GM23338 (cell line): Measurements from ENCODE around the gene NINL. TPM values are rescaled to one million over a fixed set of nuclear protein-coding genes. Genes with fewer than 3 reads are reported as not detected.

Experiments
- ATAC-seq: fragments of 200-7000 bp; cut with Tn5 transposase; 3 replicates; pipeline ENCODE4 v1.9.1; 2020
- DNase-seq: peaks from one replicate; pipeline ENCODE4 v3.0.0-alpha.2; 2015; ENCODE audit warnings: low spot score
- H2AFZ ChIP-seq: fragments of 200-600 bp; sonication (generic); 2 replicates; pipeline ENCODE4 v1.8.0; 2016; ENCODE audit warnings: antibody characterized with exemption, mild to moderate bottlenecking, moderate library complexity
- H3F3A ChIP-seq: fragments of 200-600 bp; sonication (generic); replicated peaks from 2 replicates; pipeline ENCODE4 v1.8.0; 2017; ENCODE audit warnings: antibody characterized with exemption, mixed run types, low read depth
- H3K27ac ChIP-seq: fragments of 200-600 bp; sonication (generic); 2 replicates; pipeline ENCODE4 v1.6.1; 2016; ENCODE audit warnings: low read depth
- H3K27me3 ChIP-seq: fragments of 200-600 bp; sonication (generic); 2 replicates; pipeline ENCODE4 v1.8.0; 2016; ENCODE audit warnings: mild to moderate bottlenecking, mixed run types, moderate library complexity; ENCODE audit not compliant: insufficient read depth
- H3K36me3 ChIP-seq: fragments of 200-600 bp; sonication (generic); 2 replicates; pipeline ENCODE4 v1.8.0; 2016; ENCODE audit warnings: mild to moderate bottlenecking; ENCODE audit not compliant: insufficient read depth
- H3K4me1 ChIP-seq: fragments of 200-600 bp; sonication (generic); 2 replicates; pipeline ENCODE4 v1.8.0; 2016; ENCODE audit warnings: mild to moderate bottlenecking, moderate library complexity; ENCODE audit not compliant: insufficient read depth
- H3K4me2 ChIP-seq: fragments of 200-600 bp; sonication (generic); 2 replicates; pipeline ENCODE4 v1.7.1; 2017; ENCODE audit warnings: mixed run types
- H3K4me3 ChIP-seq: fragments of 200-600 bp; sonication (generic); 2 replicates; pipeline ENCODE4 v1.6.1; 2016; ENCODE audit warnings: mixed run types
- H3K79me2 ChIP-seq: fragments of 200-600 bp; sonication (generic); replicated peaks from 2 replicates; pipeline ENCODE4 v1.8.0; 2017; ENCODE audit warnings: mild to moderate bottlenecking; ENCODE audit not compliant: insufficient read depth
- H3K9me2 ChIP-seq: fragments of 200-600 bp; sonication (generic); 2 replicates; pipeline ENCODE4 v1.8.0; 2017; ENCODE audit not compliant: insufficient read depth
- H4K20me1 ChIP-seq: fragments of 200-600 bp; sonication (generic); replicated peaks from 2 replicates; pipeline ENCODE4 v1.8.0; 2017; ENCODE audit warnings: mild to moderate bottlenecking; ENCODE audit not compliant: insufficient read depth
- H3K27ac Mint-ChIP-seq: 2 replicates; pipeline ENCODE4 v1.8.0; 2020; ENCODE audit warnings: inconsistent platforms, mild to moderate bottlenecking, moderate library complexity, mixed read lengths
- H3K27me3 Mint-ChIP-seq: 3 replicates; pipeline ENCODE4 v1.8.0; 2022; ENCODE audit warnings: low read depth, mild to moderate bottlenecking, moderate library complexity, mixed read lengths, inconsistent platforms; ENCODE audit not compliant: insufficient read depth, poor library complexity
- H3K36me3 Mint-ChIP-seq: 3 replicates; pipeline ENCODE4 v1.8.0; 2021; ENCODE audit warnings: low read depth, mild to moderate bottlenecking, inconsistent platforms, moderate library complexity, mixed read lengths
- H3K4me1 Mint-ChIP-seq: 3 replicates; pipeline ENCODE4 v1.8.0; 2020; ENCODE audit warnings: mild to moderate bottlenecking, inconsistent platforms, mixed read lengths
- H3K4me3 Mint-ChIP-seq: 3 replicates; pipeline ENCODE4 v1.8.0; 2021; ENCODE audit warnings: moderate library complexity, mild to moderate bottlenecking, inconsistent platforms, mixed read lengths
- H3K9me3 Mint-ChIP-seq: 3 replicates; pipeline ENCODE4 v1.8.0; 2020; ENCODE audit warnings: moderate library complexity, mild to moderate bottlenecking, inconsistent platforms, mixed read lengths
- CREB1 ChIP-seq: fragments of 250-450 bp; sonication (Bioruptor Pico); IDR thresholded peaks from 2 replicates; pipeline ENCODE4 v1.5.0; 2020; ENCODE audit warnings: low read depth, mild to moderate bottlenecking, moderate library complexity
- ETS1 ChIP-seq: IDR thresholded peaks from 2 replicates; pipeline ENCODE4 v1.6.1; 2016; ENCODE audit warnings: antibody characterized with exemption
- EZH2 ChIP-seq: fragments of 200-600 bp; sonication (generic); IDR thresholded peaks from one replicate; pipeline ENCODE4 v1.8.0; 2017; ENCODE audit warnings: antibody characterized with exemption, mild to moderate bottlenecking, low read depth; ENCODE audit not compliant: unreplicated experiment
- EZH2phosphoT487 ChIP-seq: fragments of 200-600 bp; sonication (generic); IDR thresholded peaks from one replicate; pipeline ENCODE4 v1.8.1; 2018; ENCODE audit warnings: antibody characterized with exemption; ENCODE audit not compliant: unreplicated experiment
- JUNB ChIP-seq: IDR thresholded peaks from one replicate; pipeline ENCODE4 v1.6.1; 2016; ENCODE audit warnings: antibody characterized with exemption; ENCODE audit not compliant: unreplicated experiment
- NANOG ChIP-seq: IDR thresholded peaks from 2 replicates; pipeline ENCODE4 v1.6.1; 2016; ENCODE audit warnings: antibody characterized with exemption, borderline replicate concordance
- POLR2AphosphoS5 ChIP-seq: IDR thresholded peaks from 2 replicates; pipeline ENCODE4 v1.6.1; 2016; ENCODE audit warnings: antibody characterized with exemption, low read depth
- REST ChIP-seq: IDR thresholded peaks from one replicate; pipeline ENCODE4 v1.6.1; 2018; ENCODE audit warnings: antibody characterized with exemption; ENCODE audit not compliant: unreplicated experiment
- STAT1 ChIP-seq: IDR thresholded peaks from one replicate; pipeline ENCODE4 v1.6.1; 2016; ENCODE audit warnings: antibody characterized with exemption; ENCODE audit not compliant: unreplicated experiment
- ZNF114 ChIP-seq: fragments of 250-450 bp; sonication (Bioruptor Pico); IDR thresholded peaks from 2 replicates; pipeline ENCODE4 v1.5.0; 2020; ENCODE audit warnings: mild to moderate bottlenecking, moderate library complexity
- ZNF331 ChIP-seq: fragments of 250-450 bp; sonication (Bioruptor Pico); IDR thresholded peaks from 2 replicates; pipeline ENCODE4 v1.5.0; 2020; ENCODE audit warnings: low read depth, mild to moderate bottlenecking, moderate library complexity
- polyA plus RNA-seq: library from polyadenylated mRNA; unstranded; fragments of >200 nt; fragmentation: Nextera tagmentation; extraction: Ambion mirVana; gene quantifications from 2 replicates; pipeline ENCODE4 v1.2.1, GENCODE V29; 2016
- total RNA-seq: library from RNA; depleted of rRNA; stranded (reverse); fragments of >200 nt; shearing (Covaris generic); gene quantifications from 2 replicates; pipeline ENCODE4 v1.2.3, GENCODE V29; 2014
- TF ChIP-seq, protein P1 (sequence below), 2 experiments: fragments of 200-600 bp in 1 of 2; sonication (generic) in 1 of 2; conservative IDR thresholded peaks; 2 replicates each; pipeline versions ENCODE4 v1.5.1 to v1.6.1; 2016 to 2017; ENCODE audit warnings: antibody characterized with exemption in 2 of 2, low read depth in 2 of 2, mild to moderate bottlenecking in 2 of 2, moderate library complexity in 1 of 2
- TF ChIP-seq, protein P2 (sequence below): fragments of 250-450 bp; sonication (Bioruptor Pico); IDR thresholded peaks from 2 replicates; pipeline ENCODE4 v1.5.0; 2020; ENCODE audit warnings: mild to moderate bottlenecking, moderate library complexity

The NINL gene
- total and polyA plus RNA-seq, 2 experiments from 2014 or later, result 18.0 to 31.2 TPM

DNA sequence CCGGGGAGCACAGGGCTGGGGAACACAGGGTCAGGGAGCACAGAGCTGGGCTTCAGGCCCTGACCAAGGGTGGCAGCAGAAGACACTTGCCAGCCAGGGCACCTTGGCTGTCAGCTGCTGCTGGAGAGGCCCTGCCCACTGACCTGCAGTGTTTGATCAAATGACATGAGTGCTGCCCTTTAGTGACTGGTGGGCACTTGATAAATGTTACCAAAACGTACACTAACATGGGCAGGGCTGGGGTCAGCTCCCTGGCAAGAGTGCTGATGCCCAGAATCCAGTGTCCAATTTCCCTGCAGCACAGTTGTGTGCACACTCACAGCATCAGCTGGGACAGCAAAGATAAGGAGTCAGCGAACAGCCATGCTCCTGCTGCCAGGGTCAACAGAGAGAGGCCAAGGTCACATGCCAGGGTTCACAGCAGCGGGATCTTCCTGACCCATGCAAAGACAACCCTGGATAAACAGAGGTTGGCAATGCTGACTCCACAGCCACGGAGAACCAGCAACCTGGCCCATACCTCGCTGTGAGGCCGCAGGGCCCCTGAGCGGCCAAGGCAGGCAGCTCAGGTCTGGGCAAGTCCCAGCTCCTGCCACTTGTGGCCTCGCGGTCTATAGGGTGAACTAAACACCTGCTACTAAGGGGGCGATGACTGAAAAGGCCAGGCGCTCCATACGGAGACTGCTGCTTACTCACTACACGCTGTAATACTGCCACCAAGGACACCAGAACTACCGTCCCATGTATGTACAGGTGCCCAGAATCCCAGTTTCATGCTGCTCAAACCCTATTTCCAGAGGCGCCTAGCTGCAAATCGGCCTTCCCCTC is 46.3 kb downstream of the NINL start:
- Mint-ChIP-seq H3K4me3 (no peak overlapping the region), H3K36me3 (peaks cover 9% of the 10 kb centered on the region; the same call in 2 of the 3 replicates), H3K27ac (peak overlapping the region; percentile 96), H3K9me3 (no peaks in the 10 kb centered on the region; the same call in 2 of the 3 replicates), H3K27me3 (peaks cover 2% of the 10 kb centered on the region), H3K4me1 (peaks cover 54% of the 10 kb centered on the region)
- no peak for TF ChIP-seq CREB1 (CRISPR knock-in tag)
- TF ChIP-seq, protein P1, sequence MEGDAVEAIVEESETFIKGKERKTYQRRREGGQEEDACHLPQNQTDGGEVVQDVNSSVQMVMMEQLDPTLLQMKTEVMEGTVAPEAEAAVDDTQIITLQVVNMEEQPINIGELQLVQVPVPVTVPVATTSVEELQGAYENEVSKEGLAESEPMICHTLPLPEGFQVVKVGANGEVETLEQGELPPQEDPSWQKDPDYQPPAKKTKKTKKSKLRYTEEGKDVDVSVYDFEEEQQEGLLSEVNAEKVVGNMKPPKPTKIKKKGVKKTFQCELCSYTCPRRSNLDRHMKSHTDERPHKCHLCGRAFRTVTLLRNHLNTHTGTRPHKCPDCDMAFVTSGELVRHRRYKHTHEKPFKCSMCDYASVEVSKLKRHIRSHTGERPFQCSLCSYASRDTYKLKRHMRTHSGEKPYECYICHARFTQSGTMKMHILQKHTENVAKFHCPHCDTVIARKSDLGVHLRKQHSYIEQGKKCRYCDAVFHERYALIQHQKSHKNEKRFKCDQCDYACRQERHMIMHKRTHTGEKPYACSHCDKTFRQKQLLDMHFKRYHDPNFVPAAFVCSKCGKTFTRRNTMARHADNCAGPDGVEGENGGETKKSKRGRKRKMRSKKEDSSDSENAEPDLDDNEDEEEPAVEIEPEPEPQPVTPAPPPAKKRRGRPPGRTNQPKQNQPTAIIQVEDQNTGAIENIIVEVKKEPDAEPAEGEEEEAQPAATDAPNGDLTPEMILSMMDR (conservative IDR thresholded peaks at IDR 0.05; ENCODE audit: low read depth in 2 of 2), result no peak
- TF ChIP-seq STAT1, result no peak
- TF ChIP-seq ZNF114, result no peak
- no peak for TF ChIP-seq EZH2phosphoT487
- no peak for TF ChIP-seq REST
- no peak for TF ChIP-seq EZH2
- TF ChIP-seq POLR2AphosphoS5, result no peak
- no peak for TF ChIP-seq ZNF331 (CRISPR knock-in tag)
- no peak for TF ChIP-seq JUNB
- TF ChIP-seq NANOG, result no peak
- no peak for TF ChIP-seq ETS1
- TF ChIP-seq, protein P2, sequence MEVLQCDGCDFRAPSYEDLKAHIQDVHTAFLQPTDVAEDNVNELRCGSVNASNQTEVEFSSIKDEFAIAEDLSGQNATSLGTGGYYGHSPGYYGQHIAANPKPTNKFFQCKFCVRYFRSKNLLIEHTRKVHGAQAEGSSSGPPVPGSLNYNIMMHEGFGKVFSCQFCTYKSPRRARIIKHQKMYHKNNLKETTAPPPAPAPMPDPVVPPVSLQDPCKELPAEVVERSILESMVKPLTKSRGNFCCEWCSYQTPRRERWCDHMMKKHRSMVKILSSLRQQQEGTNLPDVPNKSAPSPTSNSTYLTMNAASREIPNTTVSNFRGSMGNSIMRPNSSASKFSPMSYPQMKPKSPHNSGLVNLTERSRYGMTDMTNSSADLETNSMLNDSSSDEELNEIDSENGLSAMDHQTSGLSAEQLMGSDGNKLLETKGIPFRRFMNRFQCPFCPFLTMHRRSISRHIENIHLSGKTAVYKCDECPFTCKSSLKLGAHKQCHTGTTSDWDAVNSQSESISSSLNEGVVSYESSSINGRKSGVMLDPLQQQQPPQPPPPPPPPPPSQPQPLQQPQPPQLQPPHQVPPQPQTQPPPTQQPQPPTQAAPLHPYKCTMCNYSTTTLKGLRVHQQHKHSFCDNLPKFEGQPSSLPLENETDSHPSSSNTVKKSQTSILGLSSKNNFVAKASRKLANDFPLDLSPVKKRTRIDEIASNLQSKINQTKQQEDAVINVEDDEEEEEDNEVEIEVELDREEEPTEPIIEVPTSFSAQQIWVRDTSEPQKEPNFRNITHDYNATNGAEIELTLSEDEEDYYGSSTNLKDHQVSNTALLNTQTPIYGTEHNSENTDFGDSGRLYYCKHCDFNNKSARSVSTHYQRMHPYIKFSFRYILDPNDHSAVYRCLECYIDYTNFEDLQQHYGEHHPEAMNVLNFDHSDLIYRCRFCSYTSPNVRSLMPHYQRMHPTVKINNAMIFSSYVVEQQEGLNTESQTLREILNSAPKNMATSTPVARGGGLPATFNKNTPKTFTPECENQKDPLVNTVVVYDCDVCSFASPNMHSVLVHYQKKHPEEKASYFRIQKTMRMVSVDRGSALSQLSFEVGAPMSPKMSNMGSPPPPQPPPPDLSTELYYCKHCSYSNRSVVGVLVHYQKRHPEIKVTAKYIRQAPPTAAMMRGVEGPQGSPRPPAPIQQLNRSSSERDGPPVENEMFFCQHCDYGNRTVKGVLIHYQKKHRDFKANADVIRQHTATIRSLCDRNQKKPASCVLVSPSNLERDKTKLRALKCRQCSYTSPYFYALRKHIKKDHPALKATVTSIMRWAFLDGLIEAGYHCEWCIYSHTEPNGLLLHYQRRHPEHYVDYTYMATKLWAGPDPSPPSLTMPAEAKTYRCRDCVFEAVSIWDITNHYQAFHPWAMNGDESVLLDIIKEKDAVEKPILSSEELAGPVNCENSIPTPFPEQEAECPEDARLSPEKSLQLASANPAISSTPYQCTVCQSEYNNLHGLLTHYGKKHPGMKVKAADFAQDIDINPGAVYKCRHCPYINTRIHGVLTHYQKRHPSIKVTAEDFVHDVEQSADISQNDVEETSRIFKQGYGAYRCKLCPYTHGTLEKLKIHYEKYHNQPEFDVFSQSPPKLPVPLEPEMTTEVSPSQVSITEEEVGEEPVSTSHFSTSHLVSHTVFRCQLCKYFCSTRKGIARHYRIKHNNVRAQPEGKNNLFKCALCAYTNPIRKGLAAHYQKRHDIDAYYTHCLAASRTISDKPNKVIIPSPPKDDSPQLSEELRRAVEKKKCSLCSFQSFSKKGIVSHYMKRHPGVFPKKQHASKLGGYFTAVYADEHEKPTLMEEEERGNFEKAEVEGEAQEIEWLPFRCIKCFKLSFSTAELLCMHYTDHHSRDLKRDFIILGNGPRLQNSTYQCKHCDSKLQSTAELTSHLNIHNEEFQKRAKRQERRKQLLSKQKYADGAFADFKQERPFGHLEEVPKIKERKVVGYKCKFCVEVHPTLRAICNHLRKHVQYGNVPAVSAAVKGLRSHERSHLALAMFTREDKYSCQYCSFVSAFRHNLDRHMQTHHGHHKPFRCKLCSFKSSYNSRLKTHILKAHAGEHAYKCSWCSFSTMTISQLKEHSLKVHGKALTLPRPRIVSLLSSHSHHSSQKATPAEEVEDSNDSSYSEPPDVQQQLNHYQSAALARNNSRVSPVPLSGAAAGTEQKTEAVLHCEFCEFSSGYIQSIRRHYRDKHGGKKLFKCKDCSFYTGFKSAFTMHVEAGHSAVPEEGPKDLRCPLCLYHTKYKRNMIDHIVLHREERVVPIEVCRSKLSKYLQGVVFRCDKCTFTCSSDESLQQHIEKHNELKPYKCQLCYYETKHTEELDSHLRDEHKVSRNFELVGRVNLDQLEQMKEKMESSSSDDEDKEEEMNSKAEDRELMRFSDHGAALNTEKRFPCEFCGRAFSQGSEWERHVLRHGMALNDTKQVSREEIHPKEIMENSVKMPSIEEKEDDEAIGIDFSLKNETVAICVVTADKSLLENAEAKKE, result no peak
- Histone ChIP-seq H3K4me2 (no peak overlapping the region), H3K27me3 (no peaks in the 10 kb centered on the region), H3F3A (no peaks in the 10 kb centered on the region), H3K79me2 (peaks cover 59% of the 10 kb centered on the region), H3K9me2 (no peaks in the 10 kb centered on the region), H2AFZ (no peak overlapping the region), H3K27ac (peak overlapping the region; percentile 59; the same call in 1 of the 2 replicates), H3K36me3 (no peaks in the 10 kb centered on the region), H3K4me3 (no peak overlapping the region), H3K4me1 (peaks cover 24% of the 10 kb centered on the region), H4K20me1 (peaks cover 19% of the 10 kb centered on the region)
- DNase-seq (no peak), ATAC-seq (peak; percentile 48)
